ENCODE measurements around the gene NGRN. TPM values are rescaled to one million over a fixed set of nuclear protein-coding genes. Genes with fewer than 3 reads are reported as not detected.
A peak's percentile ranks its signal among the peaks of the same experiment; 100 is the strongest.

The NGRN gene
- total and polyA plus RNA-seq, 2 donors (not counting 1 experiment from before 2014, with no cell fraction given), result 55.3 to 96.1 TPM

GRCh38 chr15:90297021-90297420 is 31.5 kb downstream of the NGRN start:
- TF ChIP-seq CTCF (conservative IDR thresholded peaks at IDR 0.05 in 1 of 2, IDR thresholded peaks at IDR 0.05 in 1 of 2; ENCODE audit: low read depth in 1 of 2, low read length in 2 of 2) (no peak), EZH2 (IDR thresholded peaks at IDR 0.05; ENCODE audit: low read length, missing control alignments) (no peak)
- Histone ChIP-seq H3K79me2 (ENCODE audit: control insufficient read depth, insufficient read depth, low read length) (no peaks in the 10 kb centered on the region), H3K4me2 (ENCODE audit: extremely low read depth, insufficient read depth, low read length) (no peak overlapping the region), H3K4me1 (ENCODE audit: control insufficient read depth, extremely low read depth, insufficient read depth, low read length) (no peaks in the 10 kb centered on the region), H3K27me3 (ENCODE audit: control insufficient read depth, insufficient read depth, low read length) (no peaks in the 10 kb centered on the region), H3K9ac (ENCODE audit: insufficient read depth, low read length) (no peak overlapping the region), H3K27ac (ENCODE audit: insufficient read depth, low read length) (no peak overlapping the region), H3K36me3 (ENCODE audit: control insufficient read depth, insufficient read depth, low read length) (no peaks in the 10 kb centered on the region), H3K4me3 (replicated peaks in 1 of 4; ENCODE audit: control extremely low read depth in 1 of 4, insufficient read depth in 1 of 4, low read depth in 3 of 4, low read length in 4 of 4) (no peak overlapping the region), H3K9me3 (ENCODE audit: control insufficient read depth, insufficient read depth, low read depth, low read length) (no peaks in the 10 kb centered on the region), H4K20me1 (ENCODE audit: control insufficient read depth, extremely low read depth, insufficient read depth, low read length) (no peaks in the 10 kb centered on the region), H2AFZ (ENCODE audit: low read length) (no peak overlapping the region)
- DNase-seq (ENCODE audit: low read depth in 2 of 2), result no peak

GRCh38 chr15:90300541-90300940 is 35.1 kb downstream of the NGRN start:
- no peak overlapping the region for H3K4me2 ChIP-seq (ENCODE audit: extremely low read depth, insufficient read depth, low read length)
- no peak for DNase-seq (ENCODE audit: low read depth in 2 of 2)
- TF ChIP-seq EZH2 (IDR thresholded peaks at IDR 0.05; ENCODE audit: low read length, missing control alignments) (no peak), CTCF (conservative IDR thresholded peaks at IDR 0.05 in 1 of 2, IDR thresholded peaks at IDR 0.05 in 1 of 2; ENCODE audit: low read depth in 1 of 2, low read length in 2 of 2) (no peak)
- H3K36me3 ChIP-seq (ENCODE audit: control insufficient read depth, insufficient read depth, low read length), result no peaks in the 10 kb centered on the region
- H3K4me1 ChIP-seq (ENCODE audit: control insufficient read depth, extremely low read depth, insufficient read depth, low read length), result no peaks in the 10 kb centered on the region
- no peaks in the 10 kb centered on the region for H4K20me1 ChIP-seq (ENCODE audit: control insufficient read depth, extremely low read depth, insufficient read depth, low read length)
- no peak overlapping the region for H3K27ac ChIP-seq (ENCODE audit: insufficient read depth, low read length)
- no peak overlapping the region for H3K4me3 ChIP-seq (replicated peaks in 1 of 4; ENCODE audit: control extremely low read depth in 1 of 4, insufficient read depth in 1 of 4, low read depth in 3 of 4, low read length in 4 of 4)
- H3K27me3 ChIP-seq (ENCODE audit: control insufficient read depth, insufficient read depth, low read length), result no peaks in the 10 kb centered on the region
- no peaks in the 10 kb centered on the region for H3K9me3 ChIP-seq (ENCODE audit: control insufficient read depth, insufficient read depth, low read depth, low read length)
- H3K79me2 ChIP-seq (ENCODE audit: control insufficient read depth, insufficient read depth, low read length), result no peaks in the 10 kb centered on the region
- H3K9ac ChIP-seq (ENCODE audit: insufficient read depth, low read length), result no peak overlapping the region
- no peak overlapping the region for H2AFZ ChIP-seq (ENCODE audit: low read length)

GRCh38 chr15:90300988-90301706 is 35.7 kb downstream of the NGRN start:
- H3K79me2 ChIP-seq (ENCODE audit: control insufficient read depth, insufficient read depth, low read length), result no peaks in the 10 kb centered on the region
- no peak overlapping the region for H3K27ac ChIP-seq (ENCODE audit: insufficient read depth, low read length)
- no peaks in the 10 kb centered on the region for H3K9me3 ChIP-seq (ENCODE audit: control insufficient read depth, insufficient read depth, low read depth, low read length)
- no peaks in the 10 kb centered on the region for H3K27me3 ChIP-seq (ENCODE audit: control insufficient read depth, insufficient read depth, low read length)
- no peak overlapping the region for H3K4me2 ChIP-seq (ENCODE audit: extremely low read depth, insufficient read depth, low read length)
- DNase-seq (ENCODE audit: low read depth in 2 of 2), result peak; percentile 12 to 35
- H2AFZ ChIP-seq (ENCODE audit: low read length), result peak overlapping the region; percentile 58
- peak; percentile 71 to 87 for TF ChIP-seq CTCF (conservative IDR thresholded peaks at IDR 0.05 in 1 of 2, IDR thresholded peaks at IDR 0.05 in 1 of 2; ENCODE audit: low read depth in 1 of 2, low read length in 2 of 2)
- TF ChIP-seq EZH2 (IDR thresholded peaks at IDR 0.05; ENCODE audit: low read length, missing control alignments), result no peak
- no peaks in the 10 kb centered on the region for H3K4me1 ChIP-seq (ENCODE audit: control insufficient read depth, extremely low read depth, insufficient read depth, low read length)
- no peaks in the 10 kb centered on the region for H3K36me3 ChIP-seq (ENCODE audit: control insufficient read depth, insufficient read depth, low read length)
- no peak overlapping the region for H3K9ac ChIP-seq (ENCODE audit: insufficient read depth, low read length)
- H4K20me1 ChIP-seq (ENCODE audit: control insufficient read depth, extremely low read depth, insufficient read depth, low read length), result no peaks in the 10 kb centered on the region
- no peak overlapping the region for H3K4me3 ChIP-seq (replicated peaks in 1 of 4; ENCODE audit: control extremely low read depth in 1 of 4, insufficient read depth in 1 of 4, low read depth in 3 of 4, low read length in 4 of 4)

Measured in fibroblast of lung (primary cell).